Kidney epithelial cell (primary cell): Measurements from ENCODE around the gene HPCAL1. TPM values are rescaled to one million over a fixed set of nuclear protein-coding genes. Genes with fewer than 3 reads are reported as not detected.

Experiments
- DNase-seq: peaks from one replicate; pipeline ENCODE4 v3.0.0-alpha.2; 2010; ENCODE audit warnings: low read depth
- H3K27me3 ChIP-seq: 2 replicates; pipeline ENCODE4 v1.6.0; 2011; ENCODE audit warnings: low read length; ENCODE audit not compliant: control insufficient read depth, insufficient read depth
- H3K36me3 ChIP-seq: 2 replicates; pipeline ENCODE4 v1.5.1; 2011; ENCODE audit warnings: low read length; ENCODE audit not compliant: control insufficient read depth, insufficient read depth
- H3K4me3 ChIP-seq: 2 replicates; pipeline ENCODE4 v1.5.1; 2011; ENCODE audit warnings: low read depth, mild to moderate bottlenecking, control low read depth, low read length
- CTCF ChIP-seq: IDR thresholded peaks from 2 replicates; pipeline ENCODE4 v1.5.1; 2011; ENCODE audit warnings: mild to moderate bottlenecking, moderate library complexity, low read length, control low read depth, inconsistent platforms; ENCODE audit not compliant: insufficient read depth, poor library complexity, severe bottlenecking
- total RNA-seq: library from RNA; depleted of rRNA; stranded (reverse); fragments of >200 nt; gene quantifications from 2 replicates; pipeline ENCODE4 v1.2.3, GENCODE V29; 2015

Gene HPCAL1
- total RNA-seq, 1 donor from 2014 or later = 33.7 TPM

- no peaks in the 10 kb centered on the region for H3K27me3 ChIP-seq
- H3K4me3 ChIP-seq = no peak overlapping the region
- no peaks in the 10 kb centered on the region for H3K36me3 ChIP-seq
- TF ChIP-seq CTCF = no peak
- no peak for DNase-seq
Measured at GRCh38 chr2:10406491-10407188, 103.9 kb downstream of the HPCAL1 start.

- H3K36me3 ChIP-seq = no peaks in the 10 kb centered on the region
- H3K27me3 ChIP-seq = no peaks in the 10 kb centered on the region
- no peak for TF ChIP-seq CTCF
- DNase-seq = no peak
- no peak overlapping the region for H3K4me3 ChIP-seq
Measured at GRCh38 chr2:10407432-10407831, 104.7 kb downstream of the HPCAL1 start.

GRCh38 chr2:10407841-10408648 lies 105.3 kb downstream of the HPCAL1 start:
- Histone ChIP-seq H3K4me3 (no peak overlapping the region), H3K27me3 (no peaks in the 10 kb centered on the region), H3K36me3 (no peaks in the 10 kb centered on the region)
- no peak for TF ChIP-seq CTCF
- peak; percentile 84 for DNase-seq

GRCh38 chr2:10408649-10409579 lies 106.2 kb downstream of the HPCAL1 start:
- DNase-seq = no peak
- TF ChIP-seq CTCF = peak; percentile 96

GRCh38 chr2:10410001-10410822 lies 107.5 kb downstream of the HPCAL1 start:
- H3K36me3 ChIP-seq = no peaks in the 10 kb centered on the region
- no peak for TF ChIP-seq CTCF
- no peak for DNase-seq
- H3K4me3 ChIP-seq = no peak overlapping the region
- no peaks in the 10 kb centered on the region for H3K27me3 ChIP-seq

More at GRCh38 chr2:10408649-10409579, 106.2 kb downstream of the HPCAL1 start:
- no peaks in the 10 kb centered on the region for H3K27me3 ChIP-seq
- H3K4me3 ChIP-seq = no peak overlapping the region
- no peaks in the 10 kb centered on the region for H3K36me3 ChIP-seq
